H1 (cell line): Measurements from ENCODE around the gene MRPL55. TPM values are rescaled to one million over a fixed set of nuclear protein-coding genes. Genes with fewer than 3 reads are reported as not detected.

Experiments used
- CTCF ChIA-PET: fragments of 300-600 bp; sonication (Branson Sonifier 250); formaldehyde crosslinking; loops from one replicate; lab custom pipeline; 2021; ENCODE audit not compliant: partially characterized antibody; lab: Charles Lee
- POLR2A ChIA-PET: fragments of 300-600 bp; sonication (Branson Sonifier 250); formaldehyde crosslinking; loops from one replicate; lab custom pipeline; 2021; ENCODE audit warnings: inconsistent platforms; ENCODE audit not compliant: partially characterized antibody; lab: Charles Lee
- DNase-seq, 2 experiments: peaks; one replicate each; pipeline versions ENCODE4 v3.0.0 to v3.0.0-alpha.2; 2010 to 2022; ENCODE audit warnings: low spot score in 2 of 2, low read depth in 1 of 2, mixed read lengths in 1 of 2
- FAIRE-seq: peaks from 2 replicates; lab custom pipeline; 2011; peaks lifted over from hg19 to GRCh38; lab: Jason Lieb, UNC
- H2AFZ ChIP-seq: 2 replicates; pipeline ENCODE4 v1.8.1; 2012; ENCODE audit warnings: low read length, inconsistent platforms
- H2AK5ac ChIP-seq: 2 replicates; pipeline ENCODE4 v1.6.1; 2013; ENCODE audit warnings: low read depth, low read length
- H2BK120ac ChIP-seq: replicated peaks from 2 replicates; pipeline ENCODE3; 2013; ENCODE audit warnings: low read depth, low read length, inconsistent platforms
- H2BK12ac ChIP-seq: 2 replicates; pipeline ENCODE4 v1.6.1; 2013; ENCODE audit warnings: low read depth, low read length
- H2BK15ac ChIP-seq: 2 replicates; pipeline ENCODE4 v1.6.1; 2013; ENCODE audit warnings: low read length
- H2BK20ac ChIP-seq: 2 replicates; pipeline ENCODE4 v1.6.1; 2013; ENCODE audit warnings: low read length
- H2BK5ac ChIP-seq: 2 replicates; pipeline ENCODE4 v1.6.1; 2013; ENCODE audit warnings: low read depth, low read length
- H3K14ac ChIP-seq: 2 replicates; pipeline ENCODE4 v1.6.1; 2013; ENCODE audit warnings: inconsistent platforms; ENCODE audit not compliant: insufficient read length
- H3K18ac ChIP-seq: 2 replicates; pipeline ENCODE4 v1.6.1; 2013; ENCODE audit warnings: low read length; ENCODE audit errors: extremely low read depth
- H3K23ac ChIP-seq: 2 replicates; pipeline ENCODE4 v1.6.1; 2013; ENCODE audit warnings: inconsistent platforms; ENCODE audit not compliant: insufficient read length
- H3K23me2 ChIP-seq: 2 replicates; pipeline ENCODE4 v1.6.1; 2013; ENCODE audit warnings: low read depth, low read length
- H3K27ac ChIP-seq: 2 replicates; pipeline ENCODE4 v1.6.1; 2011; ENCODE audit warnings: low read depth, low read length, inconsistent platforms
- H3K27me3 ChIP-seq, 4 experiments: replicated peaks in 1 of 4; 1 replicate in 1 of 4; 2 replicates in 3 of 4; pipeline versions ENCODE4 v1.6.1 to v1.8.1; 2011 to 2013; ENCODE audit warnings: low read length in 3 of 4, mild to moderate bottlenecking in 3 of 4, inconsistent platforms in 2 of 4, mixed read lengths in 2 of 4, moderate library complexity in 1 of 4; ENCODE audit not compliant: control insufficient read depth in 3 of 4, insufficient read depth in 3 of 4; ENCODE audit errors: extremely low read depth in 1 of 4
- H3K36me3 ChIP-seq, 4 experiments: 2 replicates each; pipeline versions ENCODE4 v1.6.1 to v1.8.1; 2011 to 2013; ENCODE audit warnings: mild to moderate bottlenecking in 4 of 4, low read length in 3 of 4, moderate library complexity in 2 of 4, control low read depth in 1 of 4, inconsistent platforms in 1 of 4; ENCODE audit not compliant: insufficient read depth in 4 of 4, control insufficient read depth in 2 of 4
- H3K4ac ChIP-seq: replicated peaks from 2 replicates; pipeline ENCODE3; 2013; ENCODE audit warnings: low read length, low read depth, mixed read lengths, inconsistent platforms; ENCODE audit not compliant: insufficient read length
- H3K4me1 ChIP-seq, 4 experiments: replicated peaks in 1 of 4; 1 replicate in 1 of 4; 2 replicates in 3 of 4; pipeline versions ENCODE4 v1.6.1 to v1.8.1; 2011 to 2013; ENCODE audit warnings: low read length in 3 of 4, inconsistent platforms in 2 of 4, mixed read lengths in 1 of 4; ENCODE audit not compliant: insufficient read depth in 4 of 4, control insufficient read depth in 3 of 4
- H3K4me2 ChIP-seq, 2 experiments: 2 replicates each; pipeline versions ENCODE4 v1.6.1 to v1.8.1; 2011 to 2013; ENCODE audit warnings: low read depth in 2 of 2, low read length in 2 of 2, control low read depth in 1 of 2, inconsistent platforms in 1 of 2, mild to moderate bottlenecking in 1 of 2; ENCODE audit not compliant: insufficient read depth in 1 of 2
- H3K4me3 ChIP-seq, 4 experiments: fragments of 200-600, 300-600 bp in 1 of 4; sonication (generic), shearing (Covaris generic), sonication (Bioruptor Twin) in 1 of 4; 2 replicates each; pipeline versions ENCODE4 v1.5.1 to v1.8.1; 2011 to 2016; ENCODE audit warnings: low read length in 4 of 4, low read depth in 3 of 4, control low read depth in 2 of 4, inconsistent platforms in 2 of 4, mild to moderate bottlenecking in 2 of 4, mixed read lengths in 1 of 4, moderate library complexity in 1 of 4; ENCODE audit not compliant: insufficient read depth in 2 of 4; ENCODE audit errors: extremely low read depth in 1 of 4
- H3K56ac ChIP-seq: replicated peaks from 2 replicates; pipeline ENCODE3; 2013; ENCODE audit warnings: low read depth, mild to moderate bottlenecking, mixed read lengths, low read length, inconsistent platforms; ENCODE audit not compliant: insufficient read length
- H3K79me1 ChIP-seq: 2 replicates; pipeline ENCODE4 v1.6.1; 2013; ENCODE audit warnings: low read depth, low read length, control low read depth
- H3K79me2 ChIP-seq, 2 experiments: 2 replicates each; pipeline versions ENCODE4 v1.6.1 to v1.8.1; 2012 to 2013; ENCODE audit warnings: low read length in 2 of 2, mild to moderate bottlenecking in 2 of 2, inconsistent platforms in 1 of 2; ENCODE audit not compliant: insufficient read depth in 2 of 2, control insufficient read depth in 1 of 2
- H3K9ac ChIP-seq, 4 experiments: replicated peaks in 1 of 4; 1 replicate in 1 of 4; 2 replicates in 3 of 4; pipeline versions ENCODE4 v1.6.1 to v1.8.1; 2011 to 2013; ENCODE audit warnings: low read depth in 3 of 4, low read length in 3 of 4, control low read depth in 2 of 4, mild to moderate bottlenecking in 2 of 4, moderate library complexity in 2 of 4, inconsistent platforms in 1 of 4; ENCODE audit errors: extremely low read depth in 1 of 4
- H3K9me3 ChIP-seq, 2 experiments: 2 replicates each; pipeline versions ENCODE4 v1.6.1 to v1.8.1; 2012 to 2013; ENCODE audit warnings: mild to moderate bottlenecking in 2 of 2, moderate library complexity in 2 of 2, control low read depth in 1 of 2, inconsistent platforms in 1 of 2, low read depth in 1 of 2, low read length in 1 of 2, mixed read lengths in 1 of 2; ENCODE audit not compliant: insufficient read depth in 2 of 2
- H4K20me1 ChIP-seq, 2 experiments: replicated peaks in 1 of 2; 2 replicates each; pipeline versions ENCODE3 to v1.8.1; 2011 to 2013; ENCODE audit warnings: inconsistent platforms in 2 of 2, low read length in 2 of 2, mild to moderate bottlenecking in 1 of 2; ENCODE audit not compliant: insufficient read depth in 2 of 2, control insufficient read depth in 1 of 2
- H4K5ac ChIP-seq: 2 replicates; pipeline ENCODE4 v1.6.1; 2013; ENCODE audit warnings: low read length, low read depth, mixed read lengths, inconsistent platforms; ENCODE audit not compliant: insufficient read length
- H4K8ac ChIP-seq: 2 replicates; pipeline ENCODE4 v1.8.0; 2013; ENCODE audit warnings: mild to moderate bottlenecking, moderate library complexity, low read length, inconsistent platforms; ENCODE audit not compliant: insufficient read depth; ENCODE audit errors: extremely low read depth
- H4K91ac ChIP-seq: replicated peaks from 2 replicates; pipeline ENCODE3; 2013; ENCODE audit warnings: low read length, mixed read lengths, inconsistent platforms; ENCODE audit not compliant: insufficient read length
- ATF3 ChIP-seq: IDR thresholded peaks from 2 replicates; pipeline ENCODE4 v1.6.1; 2011; ENCODE audit warnings: low read depth, mild to moderate bottlenecking, low read length; ENCODE audit not compliant: insufficient read depth
- CHD2 ChIP-seq: IDR thresholded peaks from 2 replicates; pipeline ENCODE4 v1.6.1; 2012; ENCODE audit warnings: low read length, improper control_type of control experiment
- WGBS, 2 experiments: shearing (Covaris generic) in 1 of 2; methylation state at CpG; one replicate each; pipeline versions ENCODE4 v1.1.6 to v1.1.7; 2013 to 2015; ENCODE audit warnings: low lambda C conversion rate in 2 of 2, mixed read lengths in 2 of 2, inconsistent platforms in 1 of 2, low coverage in 1 of 2, missing lambda C conversion rate in 1 of 2; ENCODE audit not compliant: insufficient replicate concordance in 2 of 2, insufficient coverage in 1 of 2, insufficient read length in 1 of 2; ENCODE audit errors: extremely low coverage in 1 of 2, missing lambda C conversion rate in 1 of 2; 5-methylcytosine and 5-hydroxymethylcytosine counted together
- polyA plus RNA-seq, 7 experiments: library from polyadenylated mRNA; depleted of rRNA in 3 of 7; stranded (reverse) in 5 of 7; unstranded in 2 of 7; fragments of >200 nt in 5 of 7; fragments of 200-250 nt in 2 of 7; gene quantifications; 1 replicate in 5 of 7; 2 replicates in 1 of 7; 4 replicates in 1 of 7; pipeline versions ENCODE4 v1.2.1 to v1.2.3, GENCODE V29; 2011 to 2013; ENCODE audit warnings: missing spikeins in 2 of 7, mixed read lengths in 2 of 7
- total RNA-seq: library from RNA; stranded (reverse); fragmentation: NEBNext Ultra II Directional; extraction: Animal tissue kit (Norgen Biotek cat#: 25700); gene quantifications from 2 replicates; pipeline ENCODE4 v1.2.1, GENCODE V29; 2021

Gene MRPL55
- total and polyA plus RNA-seq, 2 of the 8 experiments (the other 6 are each of a cell fraction or from before 2014, with no cell fraction given) = 59.0 to 244 TPM

GRCh38 chr1:228131766-228132165 lies 22.7 kb upstream of the MRPL55 start:
- no peak for FAIRE-seq
- H2AFZ ChIP-seq = no peak overlapping the region

More at GRCh38 chr1:228131766-228132165, 22.7 kb upstream of the MRPL55 start:
- H3K4me1 ChIP-seq = no peaks in the 10 kb centered on the region; a peak in 1 of 7 replicates
- no peaks in the 10 kb centered on the region for H3K9me3 ChIP-seq
- no peak overlapping the region for H3K4me2 ChIP-seq
- no peak overlapping the region for H3K4me3 ChIP-seq
- H3K56ac ChIP-seq = no peak overlapping the region
- no peak overlapping the region for H3K9ac ChIP-seq
- no peak overlapping the region for H4K8ac ChIP-seq
- no peak overlapping the region for H2BK120ac ChIP-seq
- H3K36me3 ChIP-seq = no peaks in the 10 kb centered on the region
- CTCF ChIA-PET = interaction anchor here (1.2 to 4.6 kb wide), 7 partner anchors 11 to 236 kb away, joined by 3 to 40 read pairs (median 5); partner anchors contain the start of gene IBA57
- POLR2A ChIA-PET = interaction anchor here (0.9 kb wide), 1 partner anchor 50 kb away, joined by 3 read pairs; no protein-coding TSS in a partner anchor
- H3K18ac ChIP-seq = no peak overlapping the region
- no peak overlapping the region for H2BK20ac ChIP-seq
- H2BK5ac ChIP-seq = no peak overlapping the region
- H3K14ac ChIP-seq = no peak overlapping the region
- no peak overlapping the region for H2BK15ac ChIP-seq
- no peak overlapping the region for H4K5ac ChIP-seq
- H3K23ac ChIP-seq = no peak overlapping the region
- no peak overlapping the region for H3K27ac ChIP-seq
- no peak overlapping the region for H4K91ac ChIP-seq
- no peak overlapping the region for H3K4ac ChIP-seq
- no peak overlapping the region for H2BK12ac ChIP-seq
- 71% methylated on average over 2 of the region's 2 CpGs; no CpG with 5 or more reads in 1 of the 2 experiments for WGBS, 2 experiments
- DNase-seq = no peak
- H4K20me1 ChIP-seq = no peaks in the 10 kb centered on the region
- no peaks in the 10 kb centered on the region for H3K79me2 ChIP-seq
- no peak overlapping the region for H2AK5ac ChIP-seq
- H3K23me2 ChIP-seq = no peaks in the 10 kb centered on the region
- TF ChIP-seq ATF3 (no peak), CHD2 (no peak)
- no peaks in the 10 kb centered on the region; the same call in 1 of the 2 replicates for H3K79me1 ChIP-seq
- peaks cover 0 to 21% (median 7%) of the 10 kb centered on the region in 4 experiments; a peak in 6 of 7 replicates for H3K27me3 ChIP-seq
